SJCRH30 (cell line): ENCODE measurements around the gene NFATC1. TPM values are rescaled to one million over a fixed set of nuclear protein-coding genes. Genes with fewer than 3 reads are reported as not detected.
A peak's percentile ranks its signal among the peaks of the same experiment; 100 is the strongest.

ENCODE experiments used
- DNase-seq, 2 experiments: peaks; one replicate each; pipeline ENCODE4 v3.0.0-alpha.2; 2015 to 2020
- H3K27ac ChIP-seq: fragments of 250-450 bp; sonication (Bioruptor Pico); 2 replicates; pipeline ENCODE4 v1.5.1; 2020; ENCODE audit warnings: mild to moderate bottlenecking, moderate library complexity
- H3K27me3 ChIP-seq: fragments of 250-450 bp; sonication (Bioruptor Pico); 2 replicates; pipeline ENCODE4 v1.5.1; 2020; ENCODE audit warnings: mild to moderate bottlenecking, moderate library complexity
- H3K36me3 ChIP-seq: fragments of 250-450 bp; sonication (Bioruptor Pico); 2 replicates; pipeline ENCODE4 v1.5.1; 2020; ENCODE audit warnings: mild to moderate bottlenecking, moderate library complexity
- H3K4me1 ChIP-seq: fragments of 250-450 bp; sonication (Bioruptor Pico); 2 replicates; pipeline ENCODE4 v1.5.1; 2020; ENCODE audit warnings: mild to moderate bottlenecking, moderate library complexity
- H3K4me3 ChIP-seq: fragments of 250-450 bp; sonication (Bioruptor Pico); 2 replicates; pipeline ENCODE4 v1.5.1; 2020; ENCODE audit warnings: mild to moderate bottlenecking, moderate library complexity
- H3K9me3 ChIP-seq: fragments of 250-450 bp; sonication (Bioruptor Pico); replicated peaks from 2 replicates; pipeline ENCODE4 v1.5.1; 2020; ENCODE audit warnings: mild to moderate bottlenecking, moderate library complexity
- total RNA-seq: library from RNA; depleted of rRNA; stranded (reverse); fragments of >200 nt; shearing (Covaris generic); gene quantifications from 2 replicates; pipeline ENCODE4 v1.2.3, GENCODE V29; 2014; rRNA removed

The NFATC1 gene
- 4.9 and 5.7 TPM in 2 replicates for total RNA-seq

- H3K27me3 ChIP-seq, result no peaks in the 10 kb centered on the region
- H3K4me1 ChIP-seq, result no peaks in the 10 kb centered on the region
- H3K36me3 ChIP-seq, result no peaks in the 10 kb centered on the region
- DNase-seq, result peak; percentile 66 to 67
- H3K9me3 ChIP-seq, result no peaks in the 10 kb centered on the region
- H3K27ac ChIP-seq, result peak within 1 kb of the TSS; percentile 72
- peak within 1 kb of the TSS; percentile 66 for H3K4me3 ChIP-seq
Observed at GRCh38 chr18:79395761-79396404, at the start of gene NFATC1. Gene NFATC1, plus strand, starts transcription at chr18:79395930. Its CDS starts 295 bp downstream, at chr18:79396225.

- no peak for DNase-seq
- H3K27ac ChIP-seq, result no peak overlapping the region
- no peaks in the 10 kb centered on the region for H3K4me1 ChIP-seq
- H3K27me3 ChIP-seq, result no peaks in the 10 kb centered on the region
- peaks cover 7% of the 10 kb centered on the region; the same call in 1 of the 2 replicates for H3K36me3 ChIP-seq
- H3K4me3 ChIP-seq, result no peak overlapping the region
- no peaks in the 10 kb centered on the region for H3K9me3 ChIP-seq
Observed at GRCh38 chr18:79345981-79346380, 49.7 kb upstream of the NFATC1 start.

- DNase-seq, result no peak
- no peak overlapping the region for H3K27ac ChIP-seq
- no peaks in the 10 kb centered on the region for H3K4me1 ChIP-seq
- H3K36me3 ChIP-seq, result peaks cover 7% of the 10 kb centered on the region; the same call in 1 of the 2 replicates
- H3K9me3 ChIP-seq, result no peaks in the 10 kb centered on the region
- no peaks in the 10 kb centered on the region for H3K27me3 ChIP-seq
- no peak overlapping the region for H3K4me3 ChIP-seq
Observed at GRCh38 chr18:79348066-79348465, 47.7 kb upstream of the NFATC1 start.

GRCh38 chr18:79352432-79352831 lies 43.3 kb upstream of the NFATC1 start:
- H3K4me3 ChIP-seq, result no peak overlapping the region
- no peaks in the 10 kb centered on the region for H3K9me3 ChIP-seq
- H3K36me3 ChIP-seq, result no peaks in the 10 kb centered on the region
- DNase-seq, result no peak
- H3K27ac ChIP-seq, result no peak overlapping the region
- H3K4me1 ChIP-seq, result no peaks in the 10 kb centered on the region
- H3K27me3 ChIP-seq, result no peaks in the 10 kb centered on the region

GRCh38 chr18:79353267-79353666 lies 42.5 kb upstream of the NFATC1 start:
- no peak overlapping the region for H3K4me3 ChIP-seq
- H3K36me3 ChIP-seq, result no peaks in the 10 kb centered on the region
- no peaks in the 10 kb centered on the region for H3K9me3 ChIP-seq
- no peaks in the 10 kb centered on the region for H3K27me3 ChIP-seq
- no peaks in the 10 kb centered on the region for H3K4me1 ChIP-seq
- DNase-seq, result peak; percentile 19 to 32
- no peak overlapping the region for H3K27ac ChIP-seq

GRCh38 chr18:79354350-79354749 lies 41.4 kb upstream of the NFATC1 start:
- DNase-seq, result no peak
- no peaks in the 10 kb centered on the region for H3K4me1 ChIP-seq
- H3K27me3 ChIP-seq, result no peaks in the 10 kb centered on the region
- H3K27ac ChIP-seq, result no peak overlapping the region
- no peak overlapping the region for H3K4me3 ChIP-seq
- no peaks in the 10 kb centered on the region for H3K36me3 ChIP-seq
- H3K9me3 ChIP-seq, result no peaks in the 10 kb centered on the region

GRCh38 chr18:79355433-79356335 lies 40.0 kb upstream of the NFATC1 start:
- Histone ChIP-seq H3K4me1 (no peaks in the 10 kb centered on the region), H3K36me3 (no peaks in the 10 kb centered on the region), H3K4me3 (no peak overlapping the region), H3K27ac (no peak overlapping the region), H3K27me3 (no peaks in the 10 kb centered on the region), H3K9me3 (no peaks in the 10 kb centered on the region)
- no peak for DNase-seq

- H3K4me3 ChIP-seq, result no peak overlapping the region
- DNase-seq, result no peak
Observed at GRCh38 chr18:79356435-79356834, 39.3 kb upstream of the NFATC1 start.

GRCh38 chr18:79360933-79361332 lies 34.8 kb upstream of the NFATC1 start:
- no peak for DNase-seq
- Histone ChIP-seq H3K4me3 (no peak overlapping the region), H3K27me3 (no peaks in the 10 kb centered on the region), H3K27ac (no peak overlapping the region), H3K4me1 (no peaks in the 10 kb centered on the region), H3K36me3 (no peaks in the 10 kb centered on the region), H3K9me3 (no peaks in the 10 kb centered on the region)

More at GRCh38 chr18:79356435-79356834, 39.3 kb upstream of the NFATC1 start:
- Histone ChIP-seq H3K27ac (no peak overlapping the region), H3K4me1 (no peaks in the 10 kb centered on the region), H3K9me3 (no peaks in the 10 kb centered on the region), H3K36me3 (no peaks in the 10 kb centered on the region), H3K27me3 (no peaks in the 10 kb centered on the region)

- Histone ChIP-seq H3K36me3 (no peaks in the 10 kb centered on the region), H3K4me1 (no peaks in the 10 kb centered on the region), H3K4me3 (no peak overlapping the region), H3K9me3 (no peaks in the 10 kb centered on the region), H3K27ac (no peak overlapping the region), H3K27me3 (no peaks in the 10 kb centered on the region)
- no peak for DNase-seq
Observed at GRCh38 chr18:79361766-79362522, 33.8 kb upstream of the NFATC1 start.

GRCh38 chr18:79365701-79366100 lies 30.0 kb upstream of the NFATC1 start:
- DNase-seq, result no peak

GRCh38 chr18:79366177-79367094 lies 29.3 kb upstream of the NFATC1 start:
- no peak for DNase-seq
- Histone ChIP-seq H3K27ac (no peak overlapping the region), H3K36me3 (no peaks in the 10 kb centered on the region), H3K27me3 (no peaks in the 10 kb centered on the region), H3K4me1 (peaks cover 2% of the 10 kb centered on the region), H3K9me3 (no peaks in the 10 kb centered on the region), H3K4me3 (no peak overlapping the region)

More at GRCh38 chr18:79365701-79366100, 30.0 kb upstream of the NFATC1 start:
- no peaks in the 10 kb centered on the region for H3K9me3 ChIP-seq
- H3K36me3 ChIP-seq, result no peaks in the 10 kb centered on the region
- no peak overlapping the region for H3K4me3 ChIP-seq
- no peaks in the 10 kb centered on the region for H3K27me3 ChIP-seq
- H3K27ac ChIP-seq, result no peak overlapping the region
- H3K4me1 ChIP-seq, result peaks cover 2% of the 10 kb centered on the region

- no peak overlapping the region for H3K4me3 ChIP-seq
- no peaks in the 10 kb centered on the region for H3K9me3 ChIP-seq
- no peaks in the 10 kb centered on the region for H3K27me3 ChIP-seq
- no peak for DNase-seq
- H3K36me3 ChIP-seq, result no peaks in the 10 kb centered on the region
- no peak overlapping the region for H3K27ac ChIP-seq
- peaks cover 2% of the 10 kb centered on the region for H3K4me1 ChIP-seq
Observed at GRCh38 chr18:79367480-79367879, 28.2 kb upstream of the NFATC1 start.

GRCh38 chr18:79367989-79368388 lies 27.7 kb upstream of the NFATC1 start:
- H3K4me3 ChIP-seq, result no peak overlapping the region
- no peaks in the 10 kb centered on the region for H3K9me3 ChIP-seq
- no peak overlapping the region for H3K27ac ChIP-seq
- peaks cover 2% of the 10 kb centered on the region for H3K4me1 ChIP-seq
- H3K36me3 ChIP-seq, result no peaks in the 10 kb centered on the region
- DNase-seq, result peak; percentile 71 to 74
- no peaks in the 10 kb centered on the region for H3K27me3 ChIP-seq
